OCI-LY3 (cell line): ENCODE data around the gene SH3BGRL3.

Source experiments
- EZH2phosphoT487 ChIP-seq: fragments of 200-600 bp; shearing (Covaris generic); IDR thresholded peaks from 2 replicates; pipeline ENCODE4 v1.6.1; 2018; ENCODE audit warnings: antibody characterized with exemption, mixed run types, low read depth
- TF ChIP-seq, protein P1 (sequence below): fragments of 200-600, 300-600 bp; sonication (generic); IDR thresholded peaks from 2 replicates; pipeline ENCODE4 v1.5.1; 2014; ENCODE audit warnings: antibody characterized with exemption, low read length, low read depth

DNA sequence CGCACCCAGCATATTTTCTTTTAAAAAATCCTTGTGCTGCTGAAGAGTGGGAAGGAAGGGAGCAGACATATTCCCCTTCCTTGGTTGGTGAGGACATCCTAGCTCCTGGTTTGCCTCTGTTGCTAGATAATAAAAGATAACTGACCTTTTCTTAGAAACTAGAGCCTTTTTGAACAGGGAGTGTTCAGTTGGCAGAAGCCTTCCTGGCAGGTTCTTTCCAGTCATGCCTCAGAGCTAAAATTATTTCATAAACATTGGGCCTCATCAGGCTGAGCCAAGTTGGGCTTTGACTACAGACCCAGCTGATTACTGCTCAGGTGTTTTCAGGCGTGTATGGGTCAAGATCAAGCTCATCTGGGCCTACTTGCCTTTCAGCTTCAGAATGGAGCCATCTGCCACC is 22.7 kb upstream of the SH3BGRL3 start:
- TF ChIP-seq EZH2phosphoT487, result no peak
- TF ChIP-seq, protein P1, sequence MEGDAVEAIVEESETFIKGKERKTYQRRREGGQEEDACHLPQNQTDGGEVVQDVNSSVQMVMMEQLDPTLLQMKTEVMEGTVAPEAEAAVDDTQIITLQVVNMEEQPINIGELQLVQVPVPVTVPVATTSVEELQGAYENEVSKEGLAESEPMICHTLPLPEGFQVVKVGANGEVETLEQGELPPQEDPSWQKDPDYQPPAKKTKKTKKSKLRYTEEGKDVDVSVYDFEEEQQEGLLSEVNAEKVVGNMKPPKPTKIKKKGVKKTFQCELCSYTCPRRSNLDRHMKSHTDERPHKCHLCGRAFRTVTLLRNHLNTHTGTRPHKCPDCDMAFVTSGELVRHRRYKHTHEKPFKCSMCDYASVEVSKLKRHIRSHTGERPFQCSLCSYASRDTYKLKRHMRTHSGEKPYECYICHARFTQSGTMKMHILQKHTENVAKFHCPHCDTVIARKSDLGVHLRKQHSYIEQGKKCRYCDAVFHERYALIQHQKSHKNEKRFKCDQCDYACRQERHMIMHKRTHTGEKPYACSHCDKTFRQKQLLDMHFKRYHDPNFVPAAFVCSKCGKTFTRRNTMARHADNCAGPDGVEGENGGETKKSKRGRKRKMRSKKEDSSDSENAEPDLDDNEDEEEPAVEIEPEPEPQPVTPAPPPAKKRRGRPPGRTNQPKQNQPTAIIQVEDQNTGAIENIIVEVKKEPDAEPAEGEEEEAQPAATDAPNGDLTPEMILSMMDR, result no peak
